ENCODE data around the gene CPED1.

DNA sequence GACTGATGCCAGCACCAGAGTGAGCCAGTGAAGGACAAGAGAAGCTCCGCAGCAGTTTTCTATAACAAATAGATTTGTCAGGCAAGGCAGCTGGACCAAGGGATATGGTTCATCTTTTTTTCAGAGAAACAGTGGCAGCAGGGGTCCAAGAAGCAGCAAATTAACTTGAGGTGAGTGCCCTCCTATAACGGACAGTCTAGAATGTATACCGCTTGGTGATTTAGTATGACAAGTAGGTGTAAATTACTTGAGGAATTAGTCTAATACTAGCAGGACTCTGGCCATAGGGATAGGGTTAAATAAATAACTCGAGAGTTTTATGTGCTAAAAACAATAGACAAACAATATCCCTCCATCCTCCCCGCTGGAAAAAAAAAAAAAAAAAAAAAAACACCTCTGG is 187.3 kb downstream of the CPED1 start:
- TF ChIP-seq, protein P1, sequence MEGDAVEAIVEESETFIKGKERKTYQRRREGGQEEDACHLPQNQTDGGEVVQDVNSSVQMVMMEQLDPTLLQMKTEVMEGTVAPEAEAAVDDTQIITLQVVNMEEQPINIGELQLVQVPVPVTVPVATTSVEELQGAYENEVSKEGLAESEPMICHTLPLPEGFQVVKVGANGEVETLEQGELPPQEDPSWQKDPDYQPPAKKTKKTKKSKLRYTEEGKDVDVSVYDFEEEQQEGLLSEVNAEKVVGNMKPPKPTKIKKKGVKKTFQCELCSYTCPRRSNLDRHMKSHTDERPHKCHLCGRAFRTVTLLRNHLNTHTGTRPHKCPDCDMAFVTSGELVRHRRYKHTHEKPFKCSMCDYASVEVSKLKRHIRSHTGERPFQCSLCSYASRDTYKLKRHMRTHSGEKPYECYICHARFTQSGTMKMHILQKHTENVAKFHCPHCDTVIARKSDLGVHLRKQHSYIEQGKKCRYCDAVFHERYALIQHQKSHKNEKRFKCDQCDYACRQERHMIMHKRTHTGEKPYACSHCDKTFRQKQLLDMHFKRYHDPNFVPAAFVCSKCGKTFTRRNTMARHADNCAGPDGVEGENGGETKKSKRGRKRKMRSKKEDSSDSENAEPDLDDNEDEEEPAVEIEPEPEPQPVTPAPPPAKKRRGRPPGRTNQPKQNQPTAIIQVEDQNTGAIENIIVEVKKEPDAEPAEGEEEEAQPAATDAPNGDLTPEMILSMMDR (IDR thresholded peaks at IDR 0.05): no peak
- no peak for TF ChIP-seq POLR2A (IDR thresholded peaks at IDR 0.05)

Measured in body of pancreas (tissue), 4 donors.